HCT116 (cell line): ENCODE results near the gene LRRIQ4. TPM values are rescaled to one million over a fixed set of nuclear protein-coding genes. Genes with fewer than 3 reads are reported as not detected.

Experiments
- ATAC-seq: fragments of 200-7000 bp; cut with Tn5 transposase; 2 replicates; pipeline ENCODE4 v1.9.1; 2020; ENCODE audit warnings: mild to moderate bottlenecking, moderate library complexity
- BruUV-seq: library from RNA; stranded (reverse); fragments of 400-500 nt; replicated peaks from 2 replicates; lab custom pipeline; 2021; lab: Mats Ljungman, UMichigan
- CTCF ChIA-PET: fragments of 300-600 bp; sonication (Branson Sonifier 250); formaldehyde crosslinking; loops from one replicate; lab custom pipeline; 2021; ENCODE audit warnings: antibody characterized with exemption; lab: Charles Lee
- POLR2A ChIA-PET: fragments of 300-600, 350-600 bp; sonication (Branson Sonifier 250); formaldehyde crosslinking; loops from one replicate; lab custom pipeline; 2021; ENCODE audit warnings: antibody characterized with exemption; lab: Charles Lee
- RAD21 ChIA-PET, 2 experiments: fragments of 300-600 bp; sonication (Branson Sonifier 250); formaldehyde crosslinking; loops; one replicate each; lab custom pipeline; 2023; ENCODE audit warnings: low total read pairs in 2 of 2; ENCODE audit not compliant: uncharacterized antibody in 2 of 2, unreplicated experiment in 2 of 2, low non-redundant PET in 1 of 2; lab: Charles Lee
- DNase-seq: peaks from one replicate; pipeline ENCODE4 v3.0.0-alpha.2; 2010; ENCODE audit warnings: low read depth, low spot score
- H2AFZ ChIP-seq: fragments of 200-600 bp; shearing (Covaris generic), sonication (generic); 2 replicates; pipeline ENCODE4 v1.6.1; 2017; ENCODE audit warnings: low read depth, mixed run types, mixed read lengths, antibody characterized with exemption, low read length; ENCODE audit not compliant: poor library complexity, severe bottlenecking
- H3K27ac ChIP-seq: 2 replicates; pipeline ENCODE4 v1.5.1; 2012; ENCODE audit warnings: low read depth, low read length
- H3K27me3 ChIP-seq: fragments of 200-600 bp; sonication (generic); 2 replicates; pipeline ENCODE4 v1.6.1; 2016; ENCODE audit warnings: mixed run types, low read length, mixed read lengths; ENCODE audit not compliant: insufficient read depth
- H3K36me3 ChIP-seq, 2 experiments: fragments of 200-500 bp in 1 of 2; fragments of 200-600 bp in 1 of 2; sonication (Bioruptor generic) in 1 of 2; sonication (generic) in 1 of 2; 2 replicates each; pipeline versions ENCODE4 v1.5.1 to v1.6.1; 2014 to 2016; ENCODE audit warnings: low read length in 2 of 2, inconsistent platforms in 1 of 2, mixed read lengths in 1 of 2, mixed run types in 1 of 2; ENCODE audit not compliant: insufficient read depth in 2 of 2, control insufficient read depth in 1 of 2
- H3K4me1 ChIP-seq, 2 experiments: fragments of 200-600 bp in 1 of 2; sonication (generic) in 1 of 2; 2 replicates each; pipeline versions ENCODE4 v1.5.1 to v1.6.1; 2012 to 2017; ENCODE audit warnings: low read length in 2 of 2, inconsistent platforms in 1 of 2, mild to moderate bottlenecking in 1 of 2, mixed read lengths in 1 of 2, mixed run types in 1 of 2, moderate library complexity in 1 of 2; ENCODE audit not compliant: insufficient read depth in 2 of 2, control insufficient read depth in 1 of 2
- H3K4me2 ChIP-seq: fragments of 200-600 bp; sonication (generic); 2 replicates; pipeline ENCODE4 v1.6.1; 2017; ENCODE audit warnings: mixed run types, low read length, mixed read lengths
- H3K4me3 ChIP-seq, 2 experiments: fragments of 200-600 bp in 1 of 2; sonication (generic) in 1 of 2; replicated peaks in 1 of 2; 2 replicates each; pipeline ENCODE4 v1.5.1; 2011 to 2016; ENCODE audit warnings: low read length in 2 of 2, control low read depth in 1 of 2, low read depth in 1 of 2, mild to moderate bottlenecking in 1 of 2, mixed read lengths in 1 of 2, mixed run types in 1 of 2
- H3K79me2 ChIP-seq: fragments of 200-600 bp; sonication (generic); 2 replicates; pipeline ENCODE4 v1.6.1; 2017; ENCODE audit warnings: mild to moderate bottlenecking, mixed run types, low read length, moderate library complexity, mixed read lengths; ENCODE audit not compliant: insufficient read depth
- H3K9ac ChIP-seq: fragments of 200-600 bp; sonication (generic); 2 replicates; pipeline ENCODE4 v1.6.1; 2016; ENCODE audit warnings: low read length, mixed read lengths
- H3K9me2 ChIP-seq: fragments of 200-600 bp; sonication (generic), shearing (Covaris generic); 2 replicates; pipeline ENCODE4 v1.6.1; 2017; ENCODE audit warnings: mixed run types, mild to moderate bottlenecking, moderate library complexity; ENCODE audit not compliant: insufficient read depth
- H3K9me3 ChIP-seq, 2 experiments: fragments of 200-500 bp in 1 of 2; fragments of 200-600 bp in 1 of 2; sonication (Bioruptor generic) in 1 of 2; sonication (generic) in 1 of 2; 2 replicates each; pipeline ENCODE4 v1.6.1; 2014 to 2017; ENCODE audit warnings: low read length in 2 of 2, mixed read lengths in 2 of 2, inconsistent platforms in 1 of 2, low read depth in 1 of 2, mild to moderate bottlenecking in 1 of 2, mixed run types in 1 of 2, moderate library complexity in 1 of 2; ENCODE audit not compliant: control insufficient read depth in 1 of 2, insufficient read depth in 1 of 2
- H4K20me1 ChIP-seq: fragments of 200-600 bp; sonication (generic), shearing (Covaris generic); 2 replicates; pipeline ENCODE4 v1.6.1; 2017; ENCODE audit warnings: mixed run types, mild to moderate bottlenecking, moderate library complexity; ENCODE audit not compliant: insufficient read depth
- FOSL1 ChIP-seq: IDR thresholded peaks from 2 replicates; pipeline ENCODE4 v1.6.1; 2012; ENCODE audit warnings: low read depth
- JUND ChIP-seq: IDR thresholded peaks from 2 replicates; pipeline ENCODE4 v1.6.1; 2012
- POLR2A ChIP-seq: IDR thresholded peaks from 2 replicates; pipeline ENCODE4 v1.7.0; 2011; ENCODE audit warnings: borderline replicate concordance; ENCODE audit not compliant: insufficient read depth, insufficient read length; ENCODE audit errors: extremely low read depth
- RAD21 ChIP-seq: IDR thresholded peaks from 2 replicates; pipeline ENCODE4 v1.6.1; 2012; ENCODE audit warnings: low read depth, mild to moderate bottlenecking
- YY1 ChIP-seq: IDR thresholded peaks from 2 replicates; pipeline ENCODE4 v1.6.1; 2011; ENCODE audit warnings: low read length, low read depth, moderate library complexity, mild to moderate bottlenecking; ENCODE audit not compliant: insufficient replicate concordance; ENCODE audit errors: extremely low read depth
- ZFX ChIP-seq: fragments of 450-650 bp; IDR thresholded peaks from 2 replicates; pipeline ENCODE4 v1.6.1; 2017
- intact Hi-C: fragments of 100-400 bp; cut with micrococcal nuclease; formaldehyde crosslinking; loops from 2 replicates; pipeline ENCODE4 v1.10.0; 2022
- total RNA-seq: library from RNA; stranded (reverse); gene quantifications from one replicate; pipeline ENCODE4 v1.2.1, GENCODE V29; 2021; ENCODE audit not compliant: unreplicated experiment
- TF ChIP-seq, protein P1 (sequence below): IDR thresholded peaks from 2 replicates; pipeline ENCODE4 v1.6.1; 2011; ENCODE audit warnings: mild to moderate bottlenecking, low read length, moderate library complexity; ENCODE audit not compliant: insufficient replicate concordance; ENCODE audit errors: extremely low read depth

Gene LRRIQ4
- total RNA-seq, 1 experiment from 2014 or later: not detected

DNA sequence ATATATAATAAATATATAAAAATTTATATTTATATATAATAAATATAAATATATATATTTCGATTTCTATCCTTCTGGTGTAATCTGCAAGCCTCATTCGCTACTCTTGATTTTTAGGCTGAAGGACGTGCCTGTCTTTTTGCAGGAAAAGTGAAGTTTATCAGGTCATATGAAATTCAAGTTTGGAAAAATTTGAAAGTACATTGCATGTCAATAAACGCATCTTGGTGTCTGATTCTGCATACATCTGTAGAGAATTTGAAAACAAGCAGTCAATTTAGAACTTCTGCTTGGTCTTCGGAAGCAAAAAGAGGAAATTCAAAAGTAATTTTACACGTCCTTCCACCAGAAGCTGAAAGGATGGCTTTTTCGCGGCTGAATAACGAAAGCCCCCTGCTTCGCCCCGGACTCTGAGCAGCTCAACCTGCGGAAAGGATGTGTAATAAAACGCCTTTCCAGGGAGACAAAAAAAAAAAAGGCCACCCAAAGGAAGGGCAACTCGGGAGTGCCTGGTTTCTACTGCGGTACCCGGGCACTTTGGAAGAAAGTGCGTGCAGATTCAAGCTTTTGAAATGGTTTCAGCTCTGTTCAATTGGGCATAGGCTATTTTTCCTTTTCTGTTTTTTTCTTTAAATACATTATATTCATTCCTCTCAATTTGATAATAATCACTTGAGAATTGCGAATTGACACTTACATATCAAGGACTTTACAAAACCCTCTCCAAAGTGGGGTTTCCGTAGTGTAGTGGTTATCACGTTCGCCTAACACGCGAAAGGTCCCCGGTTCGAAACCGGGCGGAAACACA, 41.0 kb upstream of the LRRIQ4 start:
- ChIA-PET POLR2A (interaction anchor here (0.9 kb wide), 1 partner anchor 9 kb away, joined by 4 read pairs; no protein-coding TSS in a partner anchor), RAD21 (no interaction called here)
- intact Hi-C loops: loop anchor here (1.0 to 2.0 kb wide), 2 partner anchors 7 to 585 kb away; partner anchors contain the start of gene SKIL
- Histone ChIP-seq H3K9ac (peak overlapping the region; percentile 96), H3K4me3 (peak overlapping the region; percentile 94 to 99), H3K36me3 (peaks cover 10 to 12% of the 10 kb centered on the region in 2 experiments; a peak in 3 of 4 replicates), H3K27me3 (no peaks in the 10 kb centered on the region), H3K79me2 (peaks cover 37% of the 10 kb centered on the region), H3K9me3 (no peaks in the 10 kb centered on the region), H3K4me1 (peaks cover 3 to 15% of the 10 kb centered on the region in 2 experiments; a peak in 1 of 4 replicates), H3K27ac (peak overlapping the region; percentile 92)
- DNase-seq: peak; percentile 65
- TF ChIP-seq YY1 (no peak), POLR2A (peak; percentile 11)
- TF ChIP-seq, all 23 proteins: peak for 1
- no peaks in the 10 kb centered on the region for H3K9me2 ChIP-seq
- H2AFZ ChIP-seq: peak overlapping the region; percentile 73
- no peak for ATAC-seq
- BruUV-seq: no TSS peak
- CTCF ChIA-PET: interaction anchor here (0.9 kb wide), 1 partner anchor 9 kb away, joined by 5 read pairs; no protein-coding TSS in a partner anchor
- H3K4me2 ChIP-seq: peak overlapping the region; percentile 97
- no peaks in the 10 kb centered on the region for H4K20me1 ChIP-seq

DNA sequence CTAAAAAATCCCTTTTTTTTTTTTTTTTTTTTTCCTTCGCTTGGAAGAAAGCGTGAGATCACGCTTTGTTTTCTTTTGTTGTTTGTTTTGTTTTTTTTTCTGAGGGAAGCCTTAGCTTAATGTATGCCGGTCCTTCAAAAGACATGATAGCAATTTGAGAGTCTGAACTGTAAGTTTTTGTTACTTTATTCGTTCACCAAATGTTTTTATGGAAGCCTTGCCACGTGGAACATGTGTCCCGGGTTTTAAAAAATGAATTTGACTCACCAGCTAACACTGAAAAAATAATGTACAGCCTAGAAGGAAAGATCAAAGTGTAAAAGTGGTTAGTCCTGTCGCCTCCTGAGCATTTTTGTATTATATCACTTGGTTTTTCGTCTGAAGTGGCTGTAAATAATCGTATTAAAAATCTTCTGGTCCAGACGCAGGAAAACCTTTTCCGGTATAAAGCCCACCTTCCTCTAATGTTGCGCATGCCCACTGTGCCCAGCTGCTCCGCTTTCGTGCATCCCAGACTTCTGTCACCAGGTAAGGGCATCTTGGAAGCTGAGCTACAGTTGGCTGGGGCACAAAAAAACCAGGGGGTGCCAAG, 40.3 kb upstream of the LRRIQ4 start:
- Histone ChIP-seq H3K9ac (peak overlapping the region; percentile 96), H3K4me3 (peak overlapping the region; percentile 94 to 99), H3K27ac (peak overlapping the region; percentile 92), H3K4me1 (peaks cover 3 to 15% of the 10 kb centered on the region in 2 experiments; a peak in 1 of 4 replicates), H3K36me3 (peaks cover 14 to 15% of the 10 kb centered on the region in 2 experiments; a peak in 3 of 4 replicates), H3K27me3 (no peaks in the 10 kb centered on the region), H2AFZ (no peak overlapping the region), H3K9me2 (no peaks in the 10 kb centered on the region), H3K79me2 (peaks cover 43% of the 10 kb centered on the region), H4K20me1 (no peaks in the 10 kb centered on the region), H3K4me2 (peak overlapping the region; percentile 97), H3K9me3 (no peaks in the 10 kb centered on the region)
- DNase-seq (peak; percentile 75), ATAC-seq (peak; percentile 69)
- intact Hi-C loops: loop anchor here (1.0 to 2.0 kb wide), 2 partner anchors 8 to 584 kb away; partner anchors contain the start of gene SKIL
- CTCF ChIA-PET: interaction anchor here (0.9 kb wide), 1 partner anchor 9 kb away, joined by 5 read pairs; no protein-coding TSS in a partner anchor
- POLR2A ChIA-PET: interaction anchor here (0.9 to 1.6 kb wide), 2 partner anchors 8 to 9 kb away, joined by 4 to 10 read pairs; partner anchors contain the start of gene TERC
- no TSS peak for BruUV-seq
- RAD21 ChIA-PET: no interaction called here
- TF ChIP-seq FOSL1: no peak
- peak; percentile 17 for TF ChIP-seq YY1
- no peak for TF ChIP-seq ZFX
- TF ChIP-seq, protein P1, sequence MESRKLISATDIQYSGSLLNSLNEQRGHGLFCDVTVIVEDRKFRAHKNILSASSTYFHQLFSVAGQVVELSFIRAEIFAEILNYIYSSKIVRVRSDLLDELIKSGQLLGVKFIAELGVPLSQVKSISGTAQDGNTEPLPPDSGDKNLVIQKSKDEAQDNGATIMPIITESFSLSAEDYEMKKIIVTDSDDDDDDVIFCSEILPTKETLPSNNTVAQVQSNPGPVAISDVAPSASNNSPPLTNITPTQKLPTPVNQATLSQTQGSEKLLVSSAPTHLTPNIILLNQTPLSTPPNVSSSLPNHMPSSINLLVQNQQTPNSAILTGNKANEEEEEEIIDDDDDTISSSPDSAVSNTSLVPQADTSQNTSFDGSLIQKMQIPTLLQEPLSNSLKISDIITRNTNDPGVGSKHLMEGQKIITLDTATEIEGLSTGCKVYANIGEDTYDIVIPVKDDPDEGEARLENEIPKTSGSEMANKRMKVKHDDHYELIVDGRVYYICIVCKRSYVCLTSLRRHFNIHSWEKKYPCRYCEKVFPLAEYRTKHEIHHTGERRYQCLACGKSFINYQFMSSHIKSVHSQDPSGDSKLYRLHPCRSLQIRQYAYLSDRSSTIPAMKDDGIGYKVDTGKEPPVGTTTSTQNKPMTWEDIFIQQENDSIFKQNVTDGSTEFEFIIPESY: no peak
- no peak for TF ChIP-seq RAD21
- no peak for TF ChIP-seq JUND
